Peyer's patch (tissue), 4 donors: Measurements from ENCODE around the gene TACC2.

ENCODE experiments used
- CTCF ChIP-seq, 6 experiments: fragments of 450-650 bp in 4 of 6; fragments of 200-600 bp in 2 of 6; sonication (generic) in 1 of 6; IDR thresholded peaks; one replicate each; pipeline ENCODE4 v1.5.1; 2017 to 2019; ENCODE audit warnings: antibody characterized with exemption in 6 of 6, mild to moderate bottlenecking in 3 of 6, moderate library complexity in 1 of 6
- POLR2A ChIP-seq, 2 donors: fragments of 450-650 bp; IDR thresholded peaks; one replicate each; pipeline ENCODE4 v1.5.1; 2017; ENCODE audit warnings: antibody characterized with exemption in 2 of 2, mild to moderate bottlenecking in 2 of 2, moderate library complexity in 2 of 2

- TF ChIP-seq CTCF (IDR thresholded peaks at IDR 0.05) (no peak), POLR2A (IDR thresholded peaks at IDR 0.05) (no peak)
Measured at GRCh38 chr10:121976607-121977006, 12.4 kb upstream of the TACC2 start.
